C4-2B (cell line): ENCODE measurements around the gene B3GNT3.
"Not testable (repeated sequence)": the region's sequence is repeated elsewhere in the genome, so short reads cannot be mapped to it uniquely, and the experiment has no call there.

Experiments
- H3K27ac ChIP-seq: fragments of 450-650 bp; 2 replicates; pipeline ENCODE4 v1.5.1; 2017
- ZFX ChIP-seq: fragments of 450-650 bp; IDR thresholded peaks from 2 replicates; pipeline ENCODE4 v1.6.1; 2017
- TF ChIP-seq, protein P1 (sequence below): fragments of 450-650 bp; conservative IDR thresholded peaks from 2 replicates; pipeline ENCODE4 v1.5.1; 2017; ENCODE audit warnings: mild to moderate bottlenecking

The B3GNT3 gene

DNA sequence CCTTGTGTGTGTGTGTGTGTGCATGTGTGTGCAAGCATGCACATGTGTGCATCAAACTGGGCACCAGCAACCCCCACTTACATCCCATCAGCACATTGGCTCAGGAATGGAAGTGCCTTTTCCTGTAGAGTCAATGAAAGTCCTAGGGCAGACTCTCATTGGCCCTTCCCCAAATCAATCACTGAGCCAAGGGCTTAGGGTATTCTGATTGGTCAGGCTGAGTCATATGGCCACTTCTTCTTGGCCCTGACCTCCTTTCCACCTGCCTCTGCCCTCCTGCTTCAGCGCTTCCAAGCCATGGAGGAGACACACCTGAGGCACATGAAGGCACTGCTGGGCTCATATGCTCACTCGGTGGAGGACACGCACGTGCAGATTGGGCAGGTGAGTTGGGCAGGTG is 22.8 kb upstream of the B3GNT3 start:
- no peak overlapping the region for H3K27ac ChIP-seq
- no peak for TF ChIP-seq ZFX
- TF ChIP-seq, protein P1, sequence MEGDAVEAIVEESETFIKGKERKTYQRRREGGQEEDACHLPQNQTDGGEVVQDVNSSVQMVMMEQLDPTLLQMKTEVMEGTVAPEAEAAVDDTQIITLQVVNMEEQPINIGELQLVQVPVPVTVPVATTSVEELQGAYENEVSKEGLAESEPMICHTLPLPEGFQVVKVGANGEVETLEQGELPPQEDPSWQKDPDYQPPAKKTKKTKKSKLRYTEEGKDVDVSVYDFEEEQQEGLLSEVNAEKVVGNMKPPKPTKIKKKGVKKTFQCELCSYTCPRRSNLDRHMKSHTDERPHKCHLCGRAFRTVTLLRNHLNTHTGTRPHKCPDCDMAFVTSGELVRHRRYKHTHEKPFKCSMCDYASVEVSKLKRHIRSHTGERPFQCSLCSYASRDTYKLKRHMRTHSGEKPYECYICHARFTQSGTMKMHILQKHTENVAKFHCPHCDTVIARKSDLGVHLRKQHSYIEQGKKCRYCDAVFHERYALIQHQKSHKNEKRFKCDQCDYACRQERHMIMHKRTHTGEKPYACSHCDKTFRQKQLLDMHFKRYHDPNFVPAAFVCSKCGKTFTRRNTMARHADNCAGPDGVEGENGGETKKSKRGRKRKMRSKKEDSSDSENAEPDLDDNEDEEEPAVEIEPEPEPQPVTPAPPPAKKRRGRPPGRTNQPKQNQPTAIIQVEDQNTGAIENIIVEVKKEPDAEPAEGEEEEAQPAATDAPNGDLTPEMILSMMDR = no peak

DNA sequence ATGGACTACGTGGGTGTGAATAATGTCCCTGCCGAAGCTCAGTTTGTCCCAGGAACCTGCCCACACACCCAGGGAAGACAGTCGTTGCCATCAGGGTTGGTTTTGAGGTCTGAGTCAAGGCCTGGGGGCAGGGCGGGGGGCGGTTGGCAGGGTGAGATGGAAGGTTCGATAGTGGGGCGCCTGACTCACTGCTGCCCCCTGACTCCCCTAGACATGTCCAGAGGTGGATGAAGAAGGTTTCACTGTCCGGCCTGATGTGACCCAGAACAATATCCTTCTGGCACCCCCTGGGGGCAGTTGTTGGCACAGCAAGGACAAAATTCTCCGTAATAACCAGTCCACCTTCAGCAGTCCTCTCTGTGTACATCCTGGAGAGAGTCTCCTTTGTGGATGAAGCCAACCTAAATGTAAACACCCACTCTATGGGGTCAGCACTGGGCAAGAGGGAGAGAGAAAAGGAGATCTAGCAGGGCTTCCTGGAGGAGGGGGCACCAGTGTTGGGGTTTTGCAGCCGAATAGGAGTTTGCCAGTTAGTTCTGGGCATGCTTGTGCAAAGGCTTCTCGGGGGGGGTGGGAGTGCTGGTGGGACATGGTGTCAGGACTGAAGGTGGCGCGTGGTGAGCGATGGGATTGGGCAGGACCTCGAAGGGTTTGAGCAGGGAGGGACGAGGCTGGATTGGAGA is 19.6 kb upstream of the B3GNT3 start:
- H3K27ac ChIP-seq = no peak overlapping the region
- TF ChIP-seq, protein P1 = peak; percentile 81
- TF ChIP-seq ZFX = no peak

DNA sequence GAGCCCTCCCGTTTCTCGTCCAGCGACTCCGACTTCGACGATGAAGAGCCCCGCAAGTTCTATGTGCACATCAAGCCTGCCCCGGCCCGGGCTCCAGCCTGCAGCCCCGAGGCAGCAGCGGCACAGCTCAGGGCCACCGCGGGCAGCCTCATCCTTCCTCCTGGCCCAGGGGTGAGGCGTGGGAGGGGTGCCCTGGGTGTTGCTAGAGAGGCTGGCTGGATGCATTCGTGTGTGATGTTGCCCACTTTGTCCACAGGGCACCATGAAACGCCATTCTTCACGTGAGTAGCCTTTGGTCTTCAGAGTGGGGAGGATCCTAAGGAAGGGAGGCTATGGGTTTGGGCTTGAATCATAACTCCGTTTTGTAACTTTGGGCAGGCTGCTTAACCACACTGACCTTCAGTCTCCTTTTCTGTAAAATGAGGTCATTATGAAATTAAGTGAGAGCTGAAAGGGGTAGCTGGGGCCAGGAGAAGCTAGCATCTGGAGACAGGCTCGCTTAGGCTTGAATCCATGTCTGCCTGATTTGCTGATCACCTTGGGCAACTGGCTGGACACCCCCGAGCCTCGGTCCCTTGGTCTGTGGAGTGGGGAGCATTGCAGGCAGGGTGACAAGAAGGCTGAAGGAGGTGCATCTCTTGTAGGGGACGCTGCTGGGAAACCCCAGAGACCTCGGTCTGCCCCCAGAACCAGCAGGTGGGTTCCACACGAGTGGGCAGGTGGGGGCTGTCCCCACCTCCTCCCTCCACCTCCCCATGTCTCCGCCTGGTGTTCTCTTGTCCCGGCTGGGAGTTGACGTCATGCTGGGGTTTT is 18.7 kb upstream of the B3GNT3 start:
- TF ChIP-seq ZFX = no peak
- TF ChIP-seq, protein P1 = no peak
- H3K27ac ChIP-seq = no peak overlapping the region

DNA sequence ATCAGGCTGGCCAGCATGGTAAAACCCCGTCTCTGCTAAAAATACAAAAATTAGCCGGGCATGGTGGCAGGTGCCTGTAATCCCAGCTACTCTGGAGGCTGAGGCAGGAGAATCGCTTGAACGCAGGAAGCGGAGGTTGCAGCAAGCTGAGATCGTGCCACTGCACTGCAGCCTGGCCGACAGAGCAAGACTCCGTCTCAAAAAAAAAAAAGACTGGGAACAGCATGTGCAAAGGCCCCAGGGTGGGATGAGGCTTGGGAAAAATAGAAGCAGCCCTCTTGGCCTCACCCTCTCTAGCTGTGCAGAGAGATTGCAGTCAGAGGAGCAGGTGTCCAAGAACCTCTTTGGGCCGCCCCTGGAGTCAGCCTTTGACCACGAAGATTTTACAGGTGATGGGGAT is 17.1 kb upstream of the B3GNT3 start:
- H3K27ac ChIP-seq = not testable (repeated sequence)

DNA sequence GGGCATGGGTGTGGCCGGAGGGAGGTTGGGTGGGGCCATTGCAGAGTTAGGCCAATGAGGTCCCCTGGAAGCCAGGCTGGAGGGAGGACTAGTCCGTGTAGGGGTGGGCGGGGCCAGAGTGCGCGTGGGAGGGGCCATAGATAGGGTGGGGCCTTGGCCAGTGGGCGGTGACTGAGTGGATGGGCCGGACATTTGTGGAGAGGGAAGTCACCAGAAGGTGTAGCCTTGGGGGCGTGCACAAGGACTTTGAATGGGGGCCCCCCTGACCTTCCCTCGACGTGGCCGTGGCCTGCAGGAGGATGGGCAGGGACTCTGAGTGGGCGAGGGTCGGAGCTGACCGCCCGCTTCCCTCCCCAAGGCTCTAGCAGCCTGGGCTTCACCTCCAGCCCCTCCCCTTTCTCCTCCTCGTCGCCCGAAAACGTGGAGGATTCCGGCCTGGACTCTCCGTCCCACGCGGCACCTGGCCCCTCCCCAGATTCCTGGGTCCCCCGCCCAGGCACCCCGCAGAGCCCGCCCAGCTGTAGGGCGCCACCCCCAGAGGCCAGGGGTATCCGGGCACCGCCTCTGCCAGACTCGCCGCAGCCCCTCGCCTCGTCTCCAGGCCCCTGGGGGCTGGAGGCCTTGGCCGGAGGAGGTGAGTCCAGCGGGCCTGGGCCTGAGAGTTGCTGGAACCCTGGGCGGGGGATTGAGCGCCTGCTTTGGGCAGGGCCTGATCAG is 16.5 kb upstream of the B3GNT3 start:
- H3K27ac ChIP-seq = no peak overlapping the region
- TF ChIP-seq ZFX = no peak
- TF ChIP-seq, protein P1 = no peak

DNA sequence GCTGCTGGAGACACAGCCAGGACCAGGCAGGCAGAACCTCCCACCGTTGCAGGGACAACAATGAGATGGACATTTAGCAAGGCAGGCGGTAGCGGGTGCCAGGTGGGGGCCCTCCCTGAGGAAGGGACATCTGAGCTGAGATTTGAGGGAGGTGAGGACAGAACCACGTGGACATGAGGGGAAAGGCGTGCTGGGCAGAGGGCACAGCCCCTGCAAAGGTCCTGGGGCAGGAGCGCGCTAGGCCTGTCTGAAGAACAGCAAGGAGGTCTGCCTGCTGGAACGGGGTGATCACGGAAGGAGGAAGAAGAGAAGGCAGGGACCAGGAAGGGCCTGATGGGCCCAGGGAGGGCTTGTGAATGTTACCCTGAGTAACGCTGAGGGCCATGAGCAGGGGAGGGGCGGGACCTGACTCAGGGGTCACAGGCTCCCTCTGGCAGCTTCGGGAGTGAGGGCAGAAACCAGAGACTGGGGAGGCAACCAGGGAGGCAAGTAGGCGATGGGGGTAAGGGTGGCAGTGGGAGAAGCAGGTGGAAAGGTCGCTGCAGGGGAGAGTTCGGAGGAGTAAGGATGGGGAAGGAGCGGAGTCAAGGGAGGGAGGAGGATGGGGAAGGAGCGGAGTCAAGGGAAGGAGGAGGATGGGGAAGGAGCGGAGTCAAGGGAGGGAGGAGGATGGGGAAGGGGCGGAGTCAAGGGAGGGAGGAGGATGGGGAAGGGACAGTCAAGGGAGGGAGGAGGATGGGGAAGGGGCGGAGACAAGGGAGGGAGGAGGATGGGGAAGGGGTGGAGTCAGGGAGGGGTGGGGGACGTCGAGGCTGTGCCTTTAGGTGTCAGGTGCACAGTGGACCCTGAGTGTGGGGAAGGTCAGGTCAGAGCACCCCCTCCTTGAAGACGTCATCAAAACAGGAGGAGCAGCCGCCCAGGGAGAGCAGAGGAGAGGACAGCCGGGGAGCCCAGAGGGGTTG is 15.7 kb upstream of the B3GNT3 start:
- H3K27ac ChIP-seq = no peak overlapping the region

More for the DNA sequence above, 15.7 kb upstream of the B3GNT3 start:
- TF ChIP-seq ZFX = no peak
- TF ChIP-seq, protein P1 = no peak
